Caco-2 (cell line): Measurements from ENCODE around the gene DLX6. TPM values are rescaled to one million over a fixed set of nuclear protein-coding genes. Genes with fewer than 3 reads are reported as not detected.

ENCODE experiments used
- BruUV-seq: library from RNA; stranded (reverse); fragments of 400-500 nt; replicated peaks from 2 replicates; lab custom pipeline; 2021; lab: Mats Ljungman, UMichigan
- CTCF ChIA-PET: fragments of 300-600 bp; sonication (Branson Sonifier 250); formaldehyde crosslinking; loops from one replicate; lab custom pipeline; 2022; ENCODE audit warnings: antibody characterized with exemption; lab: Charles Lee
- POLR2A ChIA-PET: fragments of 300-600 bp; sonication (Branson Sonifier 250); formaldehyde crosslinking; loops from one replicate; lab custom pipeline; 2022; ENCODE audit warnings: antibody characterized with exemption; lab: Charles Lee
- DNase-seq, 2 experiments: peaks; one replicate each; pipeline versions ENCODE4 v3.0.0 to v3.0.0-alpha.2; 2020 to 2022
- H3K27me3 ChIP-seq: replicated peaks from 2 replicates; pipeline ENCODE4 v1.6.0; 2011; ENCODE audit warnings: low read length; ENCODE audit not compliant: control insufficient read depth, insufficient read depth
- H3K36me3 ChIP-seq: 2 replicates; pipeline ENCODE4 v1.5.1; 2011; ENCODE audit warnings: low read length; ENCODE audit not compliant: control insufficient read depth, insufficient read depth
- H3K4me1 ChIP-seq: fragments of 250-450 bp; sonication (Bioruptor Pico); 2 replicates; pipeline ENCODE4 v1.5.1; 2020; ENCODE audit warnings: mild to moderate bottlenecking
- H3K4me3 ChIP-seq: 2 replicates; pipeline ENCODE4 v1.5.1; 2011; ENCODE audit warnings: low read depth, mild to moderate bottlenecking, control low read depth, low read length
- H3K9me3 ChIP-seq: fragments of 250-450 bp; sonication (Bioruptor Pico); 2 replicates; pipeline ENCODE4 v1.5.1; 2020; ENCODE audit warnings: mild to moderate bottlenecking, moderate library complexity
- H3K27ac Mint-ChIP-seq: one replicate; pipeline ENCODE4 v1.8.0; 2022; ENCODE audit warnings: mixed read lengths; ENCODE audit not compliant: unreplicated experiment
- H3K27me3 Mint-ChIP-seq: one replicate; pipeline ENCODE4 v1.8.0; 2022; ENCODE audit warnings: mixed read lengths; ENCODE audit not compliant: insufficient read depth, unreplicated experiment
- H3K36me3 Mint-ChIP-seq: one replicate; pipeline ENCODE4 v1.8.0; 2022; ENCODE audit warnings: mild to moderate bottlenecking, mixed read lengths; ENCODE audit not compliant: insufficient read depth, unreplicated experiment
- H3K4me1 Mint-ChIP-seq: one replicate; pipeline ENCODE4 v1.8.0; 2022; ENCODE audit warnings: low read depth, mixed read lengths; ENCODE audit not compliant: unreplicated experiment
- H3K4me3 Mint-ChIP-seq: one replicate; pipeline ENCODE4 v1.8.0; 2022; ENCODE audit warnings: mild to moderate bottlenecking, moderate library complexity, mixed read lengths; ENCODE audit not compliant: unreplicated experiment
- H3K9me3 Mint-ChIP-seq: one replicate; pipeline ENCODE4 v1.8.0; 2022; ENCODE audit warnings: mixed read lengths; ENCODE audit not compliant: unreplicated experiment
- intact Hi-C: fragments of 100-400 bp; cut with micrococcal nuclease; formaldehyde crosslinking; loops from one replicate; pipeline ENCODE4 v1.10.0; 2022; ENCODE audit not compliant: unreplicated experiment
- total RNA-seq: library from RNA; stranded (reverse); gene quantifications from 2 replicates; pipeline ENCODE4 v1.2.3, GENCODE V29; 2022
- TF ChIP-seq, protein P1 (sequence below), 2 experiments: fragments of 200-600 bp in 1 of 2; IDR thresholded peaks; 1 replicate in 1 of 2; 2 replicates in 1 of 2; pipeline versions ENCODE4 v1.5.1 to v1.8.0; 2011 to 2022; ENCODE audit warnings: antibody characterized with exemption in 1 of 2, control low read depth in 1 of 2, inconsistent platforms in 1 of 2, low read depth in 1 of 2, low read length in 1 of 2, mild to moderate bottlenecking in 1 of 2, moderate library complexity in 1 of 2; ENCODE audit not compliant: insufficient read depth in 1 of 2, severe bottlenecking in 1 of 2, unreplicated experiment in 1 of 2

DLX6 gene
- total RNA-seq, 1 experiment from 2014 or later = 3.5 TPM

DNA sequence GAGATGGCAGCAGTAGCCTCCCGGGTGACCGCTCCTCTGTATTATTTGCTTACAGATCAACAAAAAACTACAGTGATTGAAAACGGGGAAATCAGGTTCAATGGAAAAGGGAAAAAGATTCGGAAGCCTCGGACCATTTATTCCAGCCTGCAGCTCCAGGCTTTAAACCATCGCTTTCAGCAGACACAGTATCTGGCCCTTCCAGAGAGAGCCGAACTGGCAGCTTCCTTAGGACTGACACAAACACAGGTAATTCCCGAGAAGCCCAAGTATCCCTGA is 2.2 kb downstream of the DLX6 start:
- Mint-ChIP-seq H3K36me3 (no peaks in the 10 kb centered on the region), H3K27me3 (no peaks in the 10 kb centered on the region)
- no TSS peak for BruUV-seq

GRCh38 chr7:97008275-97008917 is 3.0 kb downstream of the DLX6 start:
- H3K9me3 ChIP-seq = no peaks in the 10 kb centered on the region
- no peaks in the 10 kb centered on the region for H3K4me1 Mint-ChIP-seq
- ChIA-PET CTCF (interaction anchor here (4.0 kb wide), 1 partner anchor 19 kb away, joined by 13 read pairs; no protein-coding TSS in a partner anchor), POLR2A (no interaction called here)
- H3K27me3 Mint-ChIP-seq = peaks cover under 1% of the 10 kb centered on the region
- no peaks in the 10 kb centered on the region for H3K36me3 Mint-ChIP-seq
- no peak overlapping the region for H3K4me3 Mint-ChIP-seq
- H3K27me3 ChIP-seq = no peaks in the 10 kb centered on the region
- BruUV-seq = no TSS peak
- TF ChIP-seq, protein P1, sequence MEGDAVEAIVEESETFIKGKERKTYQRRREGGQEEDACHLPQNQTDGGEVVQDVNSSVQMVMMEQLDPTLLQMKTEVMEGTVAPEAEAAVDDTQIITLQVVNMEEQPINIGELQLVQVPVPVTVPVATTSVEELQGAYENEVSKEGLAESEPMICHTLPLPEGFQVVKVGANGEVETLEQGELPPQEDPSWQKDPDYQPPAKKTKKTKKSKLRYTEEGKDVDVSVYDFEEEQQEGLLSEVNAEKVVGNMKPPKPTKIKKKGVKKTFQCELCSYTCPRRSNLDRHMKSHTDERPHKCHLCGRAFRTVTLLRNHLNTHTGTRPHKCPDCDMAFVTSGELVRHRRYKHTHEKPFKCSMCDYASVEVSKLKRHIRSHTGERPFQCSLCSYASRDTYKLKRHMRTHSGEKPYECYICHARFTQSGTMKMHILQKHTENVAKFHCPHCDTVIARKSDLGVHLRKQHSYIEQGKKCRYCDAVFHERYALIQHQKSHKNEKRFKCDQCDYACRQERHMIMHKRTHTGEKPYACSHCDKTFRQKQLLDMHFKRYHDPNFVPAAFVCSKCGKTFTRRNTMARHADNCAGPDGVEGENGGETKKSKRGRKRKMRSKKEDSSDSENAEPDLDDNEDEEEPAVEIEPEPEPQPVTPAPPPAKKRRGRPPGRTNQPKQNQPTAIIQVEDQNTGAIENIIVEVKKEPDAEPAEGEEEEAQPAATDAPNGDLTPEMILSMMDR (IDR thresholded peaks at IDR 0.05; ENCODE audit: insufficient read depth in 1 of 2, low read depth in 1 of 2, low read length in 1 of 2, severe bottlenecking in 1 of 2, unreplicated experiment in 1 of 2) = no peak
- intact Hi-C loops = loop anchor here (2.0 kb wide), 1 partner anchor 16 kb away; the partner anchor contains the start of gene DLX5
- no peak for DNase-seq
- no peak overlapping the region for H3K27ac Mint-ChIP-seq
- H3K9me3 Mint-ChIP-seq = no peaks in the 10 kb centered on the region
- H3K4me3 ChIP-seq = no peak overlapping the region
- peaks cover 6% of the 10 kb centered on the region; the same call in 1 of the 2 replicates for H3K4me1 ChIP-seq
- no peaks in the 10 kb centered on the region for H3K36me3 ChIP-seq

More for the DNA sequence above, 2.2 kb downstream of the DLX6 start:
- POLR2A ChIA-PET = interaction anchor here (0.6 kb wide), 1 partner anchor 1050 kb away, joined by 16 read pairs; no protein-coding TSS in a partner anchor
- intact Hi-C loops = no loop called here
- Mint-ChIP-seq H3K27ac (no peak overlapping the region), H3K4me3 (no peak overlapping the region), H3K4me1 (no peaks in the 10 kb centered on the region), H3K9me3 (no peaks in the 10 kb centered on the region)
- Histone ChIP-seq H3K4me3 (no peak overlapping the region), H3K4me1 (peaks cover 6% of the 10 kb centered on the region; the same call in 1 of the 2 replicates), H3K9me3 (no peaks in the 10 kb centered on the region), H3K36me3 (no peaks in the 10 kb centered on the region), H3K27me3 (no peaks in the 10 kb centered on the region)
- CTCF ChIA-PET = interaction anchor here (4.0 kb wide), 1 partner anchor 20 kb away, joined by 13 read pairs; no protein-coding TSS in a partner anchor
- TF ChIP-seq, protein P1 (IDR thresholded peaks at IDR 0.05; ENCODE audit: insufficient read depth in 1 of 2, low read depth in 1 of 2, low read length in 1 of 2, severe bottlenecking in 1 of 2, unreplicated experiment in 1 of 2) = no peak
- no peak for DNase-seq

DNA sequence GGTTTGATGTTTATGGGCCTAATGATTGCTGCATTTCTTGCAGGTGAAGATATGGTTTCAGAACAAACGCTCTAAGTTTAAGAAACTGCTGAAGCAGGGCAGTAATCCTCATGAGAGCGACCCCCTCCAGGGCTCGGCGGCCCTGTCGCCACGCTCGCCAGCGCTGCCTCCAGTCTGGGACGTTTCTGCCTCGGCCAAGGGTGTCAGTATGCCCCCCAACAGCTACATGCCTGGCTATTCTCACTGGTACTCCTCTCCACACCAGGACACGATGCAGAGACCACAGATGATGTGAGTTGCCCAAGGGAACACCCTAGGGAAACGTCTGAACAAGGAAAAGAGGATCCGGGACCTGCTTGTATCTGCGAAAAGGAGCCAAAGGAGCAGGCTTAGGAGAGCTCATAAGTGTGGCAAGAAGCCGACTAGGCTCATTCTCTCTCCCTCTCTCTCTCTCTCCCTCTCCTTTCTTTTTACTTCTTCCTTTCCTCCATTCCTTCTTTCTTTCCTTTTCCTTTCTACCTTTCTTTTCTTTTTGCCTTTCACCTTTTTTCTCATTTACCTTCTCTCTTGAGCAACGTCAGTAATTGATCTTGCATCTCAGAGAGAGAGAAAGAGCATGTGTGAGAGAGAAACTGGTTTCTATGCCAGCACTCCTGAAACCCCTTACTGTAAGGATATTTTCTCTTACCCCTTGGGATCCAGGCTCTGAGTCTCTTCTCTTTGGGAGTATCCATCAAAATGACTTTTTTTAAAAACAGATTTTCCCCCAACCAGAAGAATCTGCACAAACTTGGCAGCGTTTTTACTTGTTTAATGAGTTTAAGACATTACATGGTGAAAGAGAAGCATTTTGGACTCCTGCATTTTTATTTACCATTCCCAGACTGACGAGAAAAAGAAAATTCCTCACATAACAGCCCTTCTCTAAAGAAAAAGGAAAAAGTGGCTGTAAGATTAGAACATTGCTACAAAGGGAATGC is 4.7 kb downstream of the DLX6 start:
- Mint-ChIP-seq H3K36me3 (no peaks in the 10 kb centered on the region), H3K4me3 (no peak overlapping the region), H3K27me3 (peaks cover 10% of the 10 kb centered on the region), H3K9me3 (no peaks in the 10 kb centered on the region), H3K27ac (no peak overlapping the region), H3K4me1 (no peaks in the 10 kb centered on the region)
- Histone ChIP-seq H3K4me3 (no peak overlapping the region), H3K4me1 (peaks cover 6% of the 10 kb centered on the region; the same call in 1 of the 2 replicates), H3K36me3 (no peaks in the 10 kb centered on the region), H3K9me3 (no peaks in the 10 kb centered on the region), H3K27me3 (no peaks in the 10 kb centered on the region)
- intact Hi-C loops = loop anchor here (2.0 kb wide), 1 partner anchor 15 kb away; the partner anchor contains the start of gene DLX5
- ChIA-PET POLR2A (no interaction called here), CTCF (no interaction called here)
- no peak for DNase-seq
- TF ChIP-seq, protein P1 (IDR thresholded peaks at IDR 0.05; ENCODE audit: insufficient read depth in 1 of 2, low read depth in 1 of 2, low read length in 1 of 2, severe bottlenecking in 1 of 2, unreplicated experiment in 1 of 2) = no peak
- BruUV-seq = no TSS peak
